ENCODE data around the gene LMF2.
A peak's percentile ranks its signal among the peaks of the same experiment; 100 is the strongest.

Gene LMF2

GRCh38 chr22:50523458-50523805, 15.9 kb upstream of the LMF2 start:
- Histone ChIP-seq H3K4me3 (ENCODE audit: low read depth, low read length) (no peak overlapping the region), H3K4me1 (ENCODE audit: control insufficient read depth, insufficient read depth, low read length) (no peaks in the 10 kb centered on the region; the same call in 1 of the 2 replicates), H3K27ac (ENCODE audit: extremely low read depth, low read depth, low read length) (no peak overlapping the region), H3K36me3 (ENCODE audit: control insufficient read depth in 2 of 2, insufficient read depth in 1 of 2, low read length in 2 of 2) (peaks cover 0 to 55% of the 10 kb centered on the region in 2 experiments; a peak in 2 of 3 replicates), H3K9me3 (ENCODE audit: control insufficient read depth, insufficient read depth, low read depth, low read length) (no peaks in the 10 kb centered on the region)
- CTCF ChIA-PET = interaction anchor here (1.2 kb wide), 1 partner anchor 40 kb away, joined by 5 read pairs; the partner anchor contains the start of gene SYCE3
- TF ChIP-seq ZFP69B (tag by site-specific recombination; IDR thresholded peaks at IDR 0.05) (peak; percentile 41; the same call in 1 of the 2 replicates), ZNF214 (tag by site-specific recombination; IDR thresholded peaks at IDR 0.05; ENCODE audit: borderline replicate concordance) (no peak)
- POLR2A ChIA-PET = interaction anchor here (1.4 to 5.3 kb wide), 2 partner anchors 14 to 59 kb away, joined by 4 to 189 read pairs; partner anchors contain the start of genes CHKB, LMF2 and NCAPH2

GRCh38 chr22:50522806-50523438, 15.4 kb upstream of the LMF2 start:
- Histone ChIP-seq H3K36me3 (ENCODE audit: control insufficient read depth in 2 of 2, insufficient read depth in 1 of 2, low read length in 2 of 2) (peaks cover 0 to 60% of the 10 kb centered on the region in 2 experiments; a peak in 2 of 3 replicates), H3K27ac (ENCODE audit: extremely low read depth, low read depth, low read length) (no peak overlapping the region), H3K4me3 (ENCODE audit: low read depth, low read length) (no peak overlapping the region), H3K4me1 (ENCODE audit: control insufficient read depth, insufficient read depth, low read length) (no peaks in the 10 kb centered on the region; the same call in 1 of the 2 replicates), H3K9me3 (ENCODE audit: control insufficient read depth, insufficient read depth, low read depth, low read length) (no peaks in the 10 kb centered on the region)
- CTCF ChIA-PET = interaction anchor here (0.7 to 1.2 kb wide), 2 partner anchors 40 to 247 kb away, joined by 3 to 5 read pairs; partner anchors contain the start of gene SYCE3
- TF ChIP-seq ZNF521 (tag by site-specific recombination; IDR thresholded peaks at IDR 0.05) (no peak), ZNF830 (tag by site-specific recombination; IDR thresholded peaks at IDR 0.05; ENCODE audit: low read depth) (no peak), ZNF510 (tag by site-specific recombination; IDR thresholded peaks at IDR 0.05; ENCODE audit: insufficient replicate concordance) (no peak), ZNF223 (tag by site-specific recombination; IDR thresholded peaks at IDR 0.05) (no peak), OSR2 (tag by site-specific recombination; IDR thresholded peaks at IDR 0.05) (0 out of 2 replicates have a peak, but pooled peaks have one; percentile 31), ZNF19 (tag by site-specific recombination; IDR thresholded peaks at IDR 0.05; ENCODE audit: low read depth) (no peak), ZFHX2 (tag by site-specific recombination; conservative IDR thresholded peaks at IDR 0.05) (0 out of 2 replicates have a peak, but pooled peaks have one; percentile 7), PRDM4 (tag by site-specific recombination; IDR thresholded peaks at IDR 0.05) (no peak), ZNF600 (tag by site-specific recombination; IDR thresholded peaks at IDR 0.05) (peak; percentile 14; the same call in 1 of the 2 replicates), ZNF629 (tag by site-specific recombination; IDR thresholded peaks at IDR 0.05) (no peak)
- TF ChIP-seq, protein P1, sequence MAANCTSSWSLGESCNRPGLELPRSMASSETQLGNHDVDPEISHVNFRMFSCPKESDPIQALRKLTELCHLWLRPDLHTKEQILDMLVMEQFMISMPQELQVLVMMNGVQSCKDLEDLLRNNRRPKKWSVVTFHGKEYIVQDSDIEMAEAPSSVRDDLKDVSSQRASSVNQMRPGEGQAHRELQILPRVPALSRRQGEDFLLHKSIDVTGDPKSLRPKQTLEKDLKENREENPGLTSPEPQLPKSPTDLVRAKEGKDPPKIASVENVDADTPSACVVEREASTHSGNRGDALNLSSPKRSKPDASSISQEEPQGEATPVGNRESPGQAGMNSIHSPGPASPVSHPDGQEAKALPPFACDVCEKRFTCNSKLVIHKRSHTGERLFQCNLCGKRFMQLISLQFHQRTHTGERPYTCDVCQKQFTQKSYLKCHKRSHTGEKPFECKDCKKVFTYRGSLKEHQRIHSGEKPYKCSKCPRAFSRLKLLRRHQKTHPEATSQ (tag by site-specific recombination; IDR thresholded peaks at IDR 0.05) = no peak
- TF ChIP-seq, protein P2, sequence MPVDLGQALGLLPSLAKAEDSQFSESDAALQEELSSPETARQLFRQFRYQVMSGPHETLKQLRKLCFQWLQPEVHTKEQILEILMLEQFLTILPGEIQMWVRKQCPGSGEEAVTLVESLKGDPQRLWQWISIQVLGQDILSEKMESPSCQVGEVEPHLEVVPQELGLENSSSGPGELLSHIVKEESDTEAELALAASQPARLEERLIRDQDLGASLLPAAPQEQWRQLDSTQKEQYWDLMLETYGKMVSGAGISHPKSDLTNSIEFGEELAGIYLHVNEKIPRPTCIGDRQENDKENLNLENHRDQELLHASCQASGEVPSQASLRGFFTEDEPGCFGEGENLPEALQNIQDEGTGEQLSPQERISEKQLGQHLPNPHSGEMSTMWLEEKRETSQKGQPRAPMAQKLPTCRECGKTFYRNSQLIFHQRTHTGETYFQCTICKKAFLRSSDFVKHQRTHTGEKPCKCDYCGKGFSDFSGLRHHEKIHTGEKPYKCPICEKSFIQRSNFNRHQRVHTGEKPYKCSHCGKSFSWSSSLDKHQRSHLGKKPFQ (tag by site-specific recombination; IDR thresholded peaks at IDR 0.05) = no peak
- TF ChIP-seq, protein P3, sequence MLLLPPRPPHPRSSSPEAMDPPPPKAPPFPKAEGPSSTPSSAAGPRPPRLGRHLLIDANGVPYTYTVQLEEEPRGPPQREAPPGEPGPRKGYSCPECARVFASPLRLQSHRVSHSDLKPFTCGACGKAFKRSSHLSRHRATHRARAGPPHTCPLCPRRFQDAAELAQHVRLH (tag by site-specific recombination; IDR thresholded peaks at IDR 0.05) = no peak
- TF ChIP-seq, protein P4, sequence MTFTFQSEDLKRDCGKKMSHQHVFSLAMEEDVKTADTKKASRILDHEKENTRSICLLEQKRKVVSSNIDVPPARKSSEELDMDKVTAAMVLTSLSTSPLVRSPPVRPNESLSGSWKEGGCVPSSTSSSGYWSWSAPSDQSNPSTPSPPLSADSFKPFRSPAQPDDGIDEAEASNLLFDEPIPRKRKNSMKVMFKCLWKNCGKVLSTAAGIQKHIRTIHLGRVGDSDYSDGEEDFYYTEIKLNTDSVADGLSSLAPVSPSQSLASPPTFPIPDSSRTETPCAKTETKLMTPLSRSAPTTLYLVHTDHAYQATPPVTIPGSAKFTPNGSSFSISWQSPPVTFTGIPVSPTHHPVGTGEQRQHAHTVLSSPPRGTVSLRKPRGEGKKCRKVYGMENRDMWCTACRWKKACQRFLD (tag by site-specific recombination; IDR thresholded peaks at IDR 0.05) = no peak
- TF ChIP-seq, protein P5, sequence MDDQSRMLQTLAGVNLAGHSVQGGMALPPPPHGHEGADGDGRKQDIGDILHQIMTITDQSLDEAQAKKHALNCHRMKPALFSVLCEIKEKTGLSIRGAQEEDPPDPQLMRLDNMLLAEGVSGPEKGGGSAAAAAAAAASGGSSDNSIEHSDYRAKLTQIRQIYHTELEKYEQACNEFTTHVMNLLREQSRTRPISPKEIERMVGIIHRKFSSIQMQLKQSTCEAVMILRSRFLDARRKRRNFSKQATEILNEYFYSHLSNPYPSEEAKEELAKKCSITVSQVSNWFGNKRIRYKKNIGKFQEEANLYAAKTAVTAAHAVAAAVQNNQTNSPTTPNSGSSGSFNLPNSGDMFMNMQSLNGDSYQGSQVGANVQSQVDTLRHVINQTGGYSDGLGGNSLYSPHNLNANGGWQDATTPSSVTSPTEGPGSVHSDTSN (CRISPR knock-in tag; IDR thresholded peaks at IDR 0.05) = 0 out of 2 replicates have a peak, but pooled peaks have one; percentile 10
- TF ChIP-seq, protein P6, sequence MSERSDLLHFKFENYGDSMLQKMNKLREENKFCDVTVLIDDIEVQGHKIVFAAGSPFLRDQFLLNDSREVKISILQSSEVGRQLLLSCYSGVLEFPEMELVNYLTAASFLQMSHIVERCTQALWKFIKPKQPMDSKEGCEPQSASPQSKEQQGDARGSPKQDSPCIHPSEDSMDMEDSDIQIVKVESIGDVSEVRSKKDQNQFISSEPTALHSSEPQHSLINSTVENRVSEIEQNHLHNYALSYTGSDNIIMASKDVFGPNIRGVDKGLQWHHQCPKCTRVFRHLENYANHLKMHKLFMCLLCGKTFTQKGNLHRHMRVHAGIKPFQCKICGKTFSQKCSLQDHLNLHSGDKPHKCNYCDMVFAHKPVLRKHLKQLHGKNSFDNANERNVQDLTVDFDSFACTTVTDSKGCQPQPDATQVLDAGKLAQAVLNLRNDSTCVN (tag by site-specific recombination; optimal IDR thresholded peaks at IDR 0.05) = no peak
- POLR2A ChIA-PET = interaction anchor here (0.8 to 5.3 kb wide), 4 partner anchors 14 to 60 kb away, joined by 3 to 189 read pairs (median 4); partner anchors contain the start of genes CHKB, LMF2 and NCAPH2
